ENCODE data around the gene PRDM15. TPM values are rescaled to one million over a fixed set of nuclear protein-coding genes. Genes with fewer than 3 reads are reported as not detected.

The PRDM15 gene
- total RNA-seq, 1 experiment from 2014 or later: 9.9 TPM

DNA sequence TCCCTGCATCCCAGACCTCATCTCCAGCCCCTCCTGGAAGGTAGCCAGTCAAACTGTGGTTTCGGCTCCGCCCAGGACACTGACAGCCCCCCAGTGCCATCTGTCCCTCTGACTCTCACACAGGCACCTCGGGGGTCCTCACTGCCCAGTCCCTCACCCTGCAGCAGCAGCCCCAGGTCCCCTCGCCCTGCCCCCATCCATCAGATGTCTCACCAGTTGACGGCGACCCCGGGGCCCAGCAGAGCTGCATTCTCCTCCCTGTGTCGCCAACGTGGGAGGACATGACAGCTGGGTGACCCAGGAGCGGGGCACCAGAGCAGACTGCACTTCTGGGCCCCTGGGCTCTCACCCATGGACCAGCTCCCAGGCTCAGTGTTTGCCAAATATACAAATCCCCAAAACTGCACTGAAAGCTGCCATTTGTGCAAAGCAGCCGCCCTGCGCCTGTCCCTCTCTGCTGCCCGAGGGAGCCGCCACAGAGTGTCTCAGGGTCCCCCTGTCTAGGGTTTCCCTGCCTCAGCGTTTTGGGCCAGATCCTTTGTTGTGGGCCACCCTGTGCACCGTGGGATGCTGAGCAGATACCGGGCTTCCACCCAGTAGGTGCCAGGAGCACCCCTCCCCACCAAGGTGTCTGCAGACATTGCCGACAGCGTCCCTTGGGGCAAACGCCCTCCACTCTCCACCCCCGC lies 48.2 kb downstream of the PRDM15 start:
- Mint-ChIP-seq H3K9me3 (no peaks in the 10 kb centered on the region), H3K4me3 (no peak overlapping the region), H3K27me3 (ENCODE audit: low read depth) (no peaks in the 10 kb centered on the region), H3K27ac (no peak overlapping the region), H3K36me3 (ENCODE audit: insufficient read depth in 1 of 3, low read depth in 3 of 3) (peaks cover under 1 to 18% (median 10%) of the 10 kb centered on the region in 3 experiments; a peak in 5 of 7 replicates), H3K4me1 (peaks cover 8 to 10% of the 10 kb centered on the region in 2 experiments)
- Histone ChIP-seq H2BK120ac (ENCODE audit: low read depth, low read length, poor library complexity, severe bottlenecking) (no peak overlapping the region), H2BK12ac (ENCODE audit: insufficient read length, low read depth, low read length) (no peak overlapping the region), H3K9me3 (ENCODE audit: control insufficient read depth, low read depth, low read length) (no peaks in the 10 kb centered on the region), H4K20me1 (ENCODE audit: control insufficient read depth, insufficient read depth, insufficient read length) (no peaks in the 10 kb centered on the region), H2AK5ac (ENCODE audit: insufficient read length, low read length) (no peak overlapping the region), H4K5ac (ENCODE audit: insufficient read length, low read depth, low read length) (no peak overlapping the region), H3K14ac (ENCODE audit: insufficient read depth, low read length) (no peak overlapping the region), H3K18ac (ENCODE audit: insufficient read length, low read depth, low read length) (no peak overlapping the region), H2BK20ac (ENCODE audit: low read depth, low read length, poor library complexity, severe bottlenecking) (no peak overlapping the region), H3K27me3 (ENCODE audit: insufficient read depth, low read length) (no peaks in the 10 kb centered on the region), H3K4me2 (ENCODE audit: insufficient read depth, insufficient read length, low read length) (no peak overlapping the region), H2AFZ (ENCODE audit: low read length) (no peak overlapping the region), H3T11ph (ENCODE audit: low read length) (no peak overlapping the region), H4K8ac (replicated peaks; ENCODE audit: insufficient read length, low read depth, low read length) (no peak overlapping the region), H3K4ac (ENCODE audit: low read depth, low read length) (no peak overlapping the region), H2BK15ac (ENCODE audit: low read depth, low read length) (no peak overlapping the region), H3K9ac (ENCODE audit: extremely low read depth, insufficient read length, low read length) (no peak overlapping the region), H3K23me2 (ENCODE audit: insufficient read length, low read depth, low read length, poor library complexity, severe bottlenecking) (no peaks in the 10 kb centered on the region), H3K56ac (ENCODE audit: insufficient read length, low read depth, low read length) (no peak overlapping the region), H4K91ac (ENCODE audit: insufficient read length, low read depth, low read length) (no peak overlapping the region), H3K79me2 (ENCODE audit: insufficient read depth, low read length) (no peaks in the 10 kb centered on the region), H3K79me1 (ENCODE audit: insufficient read depth, low read depth, low read length, poor library complexity, severe bottlenecking) (no peaks in the 10 kb centered on the region), H3K23ac (ENCODE audit: insufficient read length, low read depth, low read length) (no peak overlapping the region), H2BK5ac (ENCODE audit: insufficient read length, low read length) (no peak overlapping the region), H3K4me1 (ENCODE audit: insufficient read depth, low read length) (no peaks in the 10 kb centered on the region), H3K27ac (ENCODE audit: insufficient read length, low read depth, low read length) (no peak overlapping the region)
- DNase-seq: no peak
- no CpG with 5 or more reads among the region's 21 CpGs for WGBS (ENCODE audit: extremely low coverage, insufficient read length, low lambda C conversion rate)
- TF ChIP-seq, protein P1, sequence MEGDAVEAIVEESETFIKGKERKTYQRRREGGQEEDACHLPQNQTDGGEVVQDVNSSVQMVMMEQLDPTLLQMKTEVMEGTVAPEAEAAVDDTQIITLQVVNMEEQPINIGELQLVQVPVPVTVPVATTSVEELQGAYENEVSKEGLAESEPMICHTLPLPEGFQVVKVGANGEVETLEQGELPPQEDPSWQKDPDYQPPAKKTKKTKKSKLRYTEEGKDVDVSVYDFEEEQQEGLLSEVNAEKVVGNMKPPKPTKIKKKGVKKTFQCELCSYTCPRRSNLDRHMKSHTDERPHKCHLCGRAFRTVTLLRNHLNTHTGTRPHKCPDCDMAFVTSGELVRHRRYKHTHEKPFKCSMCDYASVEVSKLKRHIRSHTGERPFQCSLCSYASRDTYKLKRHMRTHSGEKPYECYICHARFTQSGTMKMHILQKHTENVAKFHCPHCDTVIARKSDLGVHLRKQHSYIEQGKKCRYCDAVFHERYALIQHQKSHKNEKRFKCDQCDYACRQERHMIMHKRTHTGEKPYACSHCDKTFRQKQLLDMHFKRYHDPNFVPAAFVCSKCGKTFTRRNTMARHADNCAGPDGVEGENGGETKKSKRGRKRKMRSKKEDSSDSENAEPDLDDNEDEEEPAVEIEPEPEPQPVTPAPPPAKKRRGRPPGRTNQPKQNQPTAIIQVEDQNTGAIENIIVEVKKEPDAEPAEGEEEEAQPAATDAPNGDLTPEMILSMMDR (conservative IDR thresholded peaks at IDR 0.05): no peak

All from H9 (cell line).